GM06990 (cell line): ENCODE measurements around the gene FNBP1L.

ENCODE experiments used
- DNase-seq: peaks from one replicate; pipeline ENCODE4 v3.0.0-alpha.2; 2011; ENCODE audit not compliant: insufficient read length; ENCODE audit errors: extremely low read depth
- H3K27me3 ChIP-seq: replicated peaks from 2 replicates; pipeline ENCODE4 v1.6.0; 2011; ENCODE audit warnings: low read length; ENCODE audit not compliant: control insufficient read depth, insufficient read depth
- H3K36me3 ChIP-seq: 2 replicates; pipeline ENCODE4 v1.5.1; 2011; ENCODE audit warnings: low read length; ENCODE audit not compliant: control insufficient read depth, insufficient read depth
- H3K4me3 ChIP-seq: replicated peaks from 2 replicates; pipeline ENCODE4 v1.5.1; 2011; ENCODE audit warnings: low read depth, mild to moderate bottlenecking, control low read depth, low read length
- CTCF ChIP-seq: IDR thresholded peaks from 2 replicates; pipeline ENCODE4 v1.5.1; 2011; ENCODE audit warnings: low read length, control low read depth, mild to moderate bottlenecking, inconsistent platforms; ENCODE audit not compliant: insufficient read depth, poor library complexity, severe bottlenecking

The FNBP1L gene

GRCh38 chr1:93521618-93522017 lies 73.7 kb downstream of the FNBP1L start:
- DNase-seq = no peak
- Histone ChIP-seq H3K4me3 (no peak overlapping the region), H3K27me3 (no peaks in the 10 kb centered on the region), H3K36me3 (no peaks in the 10 kb centered on the region)
- TF ChIP-seq CTCF = no peak

GRCh38 chr1:93522721-93523120 lies 74.8 kb downstream of the FNBP1L start:
- H3K27me3 ChIP-seq = no peaks in the 10 kb centered on the region
- no peak for TF ChIP-seq CTCF
- no peak for DNase-seq
- no peaks in the 10 kb centered on the region for H3K36me3 ChIP-seq
- H3K4me3 ChIP-seq = no peak overlapping the region

- no peak for DNase-seq
- H3K36me3 ChIP-seq = no peaks in the 10 kb centered on the region
- no peaks in the 10 kb centered on the region for H3K27me3 ChIP-seq
- no peak for TF ChIP-seq CTCF
- H3K4me3 ChIP-seq = no peak overlapping the region
Observed at GRCh38 chr1:93525431-93525830, 77.5 kb downstream of the FNBP1L start.

GRCh38 chr1:93526431-93526830 lies 78.5 kb downstream of the FNBP1L start:
- no peak for TF ChIP-seq CTCF
- no peak for DNase-seq
- Histone ChIP-seq H3K27me3 (no peaks in the 10 kb centered on the region), H3K4me3 (no peak overlapping the region), H3K36me3 (no peaks in the 10 kb centered on the region)

- no peak for TF ChIP-seq CTCF
- no peaks in the 10 kb centered on the region for H3K36me3 ChIP-seq
- no peak overlapping the region for H3K4me3 ChIP-seq
- DNase-seq = no peak
- H3K27me3 ChIP-seq = no peaks in the 10 kb centered on the region
Observed at GRCh38 chr1:93528412-93528811, 80.5 kb downstream of the FNBP1L start.

GRCh38 chr1:93531193-93531592 lies 83.3 kb downstream of the FNBP1L start:
- H3K36me3 ChIP-seq = no peaks in the 10 kb centered on the region
- no peak for DNase-seq
- no peak for TF ChIP-seq CTCF
- H3K4me3 ChIP-seq = no peak overlapping the region
- H3K27me3 ChIP-seq = no peaks in the 10 kb centered on the region
